ENCODE measurements around the gene SAMD9. TPM values are rescaled to one million over a fixed set of nuclear protein-coding genes. Genes with fewer than 3 reads are reported as not detected.
"Not testable (repeated sequence)": the region's sequence is repeated elsewhere in the genome, so short reads cannot be mapped to it uniquely, and the experiment has no call there.

The SAMD9 gene
- total RNA-seq, 1 experiment from 2014 or later = 6.0 TPM

- CTCF ChIA-PET = no interaction called here
- in situ Hi-C loops (cut with HindIII; ENCODE audit: low pct_unique_long_range_greater_than_20kb, low sequenced_read_pairs) = no loop called here
- no peak for ATAC-seq
These were observed 56.9 kb downstream of the SAMD9 start for GRCh38 chr7:93060865-93061264.

GRCh38 chr7:93060025-93060424 is 57.8 kb downstream of the SAMD9 start:
- POLR2A ChIA-PET = no interaction called here
- H3K36me3 ChIP-seq (ENCODE audit: control insufficient read depth, insufficient read depth, low read length) = no peaks in the 10 kb centered on the region
- H3K27me3 ChIP-seq (ENCODE audit: control insufficient read depth, insufficient read depth, low read length) = 0 out of 2 replicates have a peak, but pooled peaks cover 3% of the 10 kb centered on the region
- no peaks in the 10 kb centered on the region for H3K9me3 ChIP-seq (ENCODE audit: control insufficient read depth, insufficient read depth, low read depth, low read length)
- peaks cover 4% of the 10 kb centered on the region for H3K4me1 ChIP-seq (ENCODE audit: control insufficient read depth, insufficient read depth, low read length)
- no peak for DNase-seq (ENCODE audit: low read depth, low spot score)
- TF ChIP-seq REST (IDR thresholded peaks at IDR 0.05; ENCODE audit: insufficient read depth in 1 of 2, low read depth in 2 of 2, low read length in 1 of 2) = no peak
- TF ChIP-seq SIN3A (IDR thresholded peaks at IDR 0.05; ENCODE audit: borderline replicate concordance, insufficient read depth, low read depth, low read length) = no peak
- no peak for TF ChIP-seq TCF7L2 (IDR thresholded peaks at IDR 0.05; ENCODE audit: low read depth, low read length)
- no peak for TF ChIP-seq POLR2AphosphoS5 (IDR thresholded peaks at IDR 0.05; ENCODE audit: low read depth, low read length)
- no peak for TF ChIP-seq CTCF (IDR thresholded peaks at IDR 0.05)
- H3K4me3 ChIP-seq (ENCODE audit: low read depth in 2 of 2, low read length in 2 of 2) = no peak overlapping the region
- no TSS peak for BruUV-seq (replicated peaks)
- CTCF ChIA-PET = no interaction called here
- in situ Hi-C loops (cut with HindIII; ENCODE audit: low pct_unique_long_range_greater_than_20kb, low sequenced_read_pairs) (no loop called here), intact Hi-C loops (cut with micrococcal nuclease; ENCODE audit: unreplicated experiment) (no loop called here)
- H3K27ac ChIP-seq (ENCODE audit: low read length) = no peak overlapping the region
- no peak for ATAC-seq

More at GRCh38 chr7:93060865-93061264, 56.9 kb downstream of the SAMD9 start:
- Histone ChIP-seq H3K9me3 (ENCODE audit: control insufficient read depth, insufficient read depth, low read depth, low read length) (no peaks in the 10 kb centered on the region), H3K27me3 (ENCODE audit: control insufficient read depth, insufficient read depth, low read length) (0 out of 2 replicates have a peak, but pooled peaks cover 3% of the 10 kb centered on the region), H3K36me3 (ENCODE audit: control insufficient read depth, insufficient read depth, low read length) (no peaks in the 10 kb centered on the region), H3K27ac (ENCODE audit: low read length) (no peak overlapping the region), H3K4me3 (ENCODE audit: low read depth in 2 of 2, low read length in 2 of 2) (no peak overlapping the region), H3K4me1 (ENCODE audit: control insufficient read depth, insufficient read depth, low read length) (no peaks in the 10 kb centered on the region)
- TF ChIP-seq REST (IDR thresholded peaks at IDR 0.05; ENCODE audit: insufficient read depth in 1 of 2, low read depth in 2 of 2, low read length in 1 of 2) = no peak
- TF ChIP-seq TCF7L2 (IDR thresholded peaks at IDR 0.05; ENCODE audit: low read depth, low read length) = no peak
- TF ChIP-seq POLR2AphosphoS5 (IDR thresholded peaks at IDR 0.05; ENCODE audit: low read depth, low read length) = no peak
- no peak for TF ChIP-seq SIN3A (IDR thresholded peaks at IDR 0.05; ENCODE audit: borderline replicate concordance, insufficient read depth, low read depth, low read length)
- no peak for TF ChIP-seq CTCF (IDR thresholded peaks at IDR 0.05)
- DNase-seq (ENCODE audit: low read depth, low spot score) = no peak
- POLR2A ChIA-PET = no interaction called here
- intact Hi-C loops (cut with micrococcal nuclease; ENCODE audit: unreplicated experiment) = no loop called here
- no TSS peak for BruUV-seq (replicated peaks)

- peaks cover 30% of the 10 kb centered on the region for H3K4me1 ChIP-seq (ENCODE audit: control insufficient read depth, insufficient read depth, low read length)
- ATAC-seq; BruUV-seq (replicated peaks); H3K36me3 ChIP-seq (ENCODE audit: control insufficient read depth, insufficient read depth, low read length); H3K9me3 ChIP-seq (ENCODE audit: control insufficient read depth, insufficient read depth, low read depth, low read length); H3K27ac ChIP-seq (ENCODE audit: low read length); in situ Hi-C loops (cut with HindIII; ENCODE audit: low pct_unique_long_range_greater_than_20kb, low sequenced_read_pairs); H3K27me3 ChIP-seq (ENCODE audit: control insufficient read depth, insufficient read depth, low read length); DNase-seq (ENCODE audit: low read depth, low spot score); CTCF ChIA-PET; H3K4me3 ChIP-seq (ENCODE audit: low read depth in 2 of 2, low read length in 2 of 2); POLR2A ChIA-PET: not testable (repeated sequence)
- intact Hi-C loops (cut with micrococcal nuclease; ENCODE audit: unreplicated experiment) = loop anchor here (5.0 kb wide), 1 partner anchor 594 kb away; no protein-coding TSS in a partner anchor
These were observed 61.2 kb downstream of the SAMD9 start for GRCh38 chr7:93056621-93057020.

Data from Panc1 (cell line).